H1 (cell line): ENCODE measurements around the gene SH3RF3.

Source experiments
- CBX5 ChIP-seq: fragments of 300-800, 300-1000 bp; sonication (generic); IDR thresholded peaks from 2 replicates; pipeline ENCODE4 v1.7.1; 2016; ENCODE audit warnings: antibody characterized with exemption, low read length, low read depth
- CEBPB ChIP-seq: IDR thresholded peaks from 2 replicates; pipeline ENCODE4 v1.6.1; 2012; ENCODE audit warnings: low read depth, low read length
- EZH2 ChIP-seq: fragments of 200-600 bp; sonication (generic); IDR thresholded peaks from 2 replicates; pipeline ENCODE4 v1.7.1; 2012; ENCODE audit warnings: low read depth, mild to moderate bottlenecking, moderate library complexity, low read length, inconsistent platforms; ENCODE audit not compliant: severe bottlenecking
- JUN ChIP-seq: IDR thresholded peaks from 2 replicates; pipeline ENCODE4 v1.6.1; 2011; ENCODE audit warnings: low read depth, mild to moderate bottlenecking, improper control_type of control experiment, low read length
- JUND ChIP-seq: IDR thresholded peaks from 2 replicates; pipeline ENCODE4 v1.6.1; 2011; ENCODE audit warnings: mild to moderate bottlenecking, improper control_type of control experiment, low read length
- PHF8 ChIP-seq: fragments of 200-600 bp; sonication (generic); conservative IDR thresholded peaks from 2 replicates; pipeline ENCODE4 v1.7.1; 2012; ENCODE audit warnings: low read depth, mild to moderate bottlenecking, inconsistent platforms, low read length, moderate library complexity
- POLR2A ChIP-seq, 2 experiments: IDR thresholded peaks; 1 replicate in 1 of 2; 2 replicates in 1 of 2; pipeline ENCODE4 v1.6.1; 2011; ENCODE audit warnings: low read depth in 2 of 2, low read length in 2 of 2, mild to moderate bottlenecking in 2 of 2; ENCODE audit errors: control extremely low read depth in 1 of 2
- RFX5 ChIP-seq: IDR thresholded peaks from 2 replicates; pipeline ENCODE4 v1.6.1; 2011; ENCODE audit warnings: low read depth, low read length, improper control_type of control experiment, borderline replicate concordance
- SIN3A ChIP-seq, 2 experiments: IDR thresholded peaks in 1 of 2; conservative IDR thresholded peaks in 1 of 2; 2 replicates each; pipeline ENCODE4 v1.6.1; 2011 to 2012; ENCODE audit warnings: low read length in 2 of 2, improper control_type of control experiment in 1 of 2, low read depth in 1 of 2, mild to moderate bottlenecking in 1 of 2
- SIX5 ChIP-seq: IDR thresholded peaks from 2 replicates; pipeline ENCODE4 v1.6.1; 2011; ENCODE audit warnings: mild to moderate bottlenecking, low read depth, low read length
- TAF1 ChIP-seq: IDR thresholded peaks from 2 replicates; pipeline ENCODE4 v1.6.1; 2011; ENCODE audit warnings: mild to moderate bottlenecking, low read depth, low read length
- YY1 ChIP-seq: IDR thresholded peaks from 2 replicates; pipeline ENCODE4 v1.6.1; 2011; ENCODE audit warnings: low read depth, mild to moderate bottlenecking, low read length
- TF ChIP-seq, protein P1 (sequence below), 3 experiments: IDR thresholded peaks; 1 replicate in 2 of 3; 2 replicates in 1 of 3; pipeline versions ENCODE4 v1.5.1 to v1.6.1; 2011; ENCODE audit warnings: low read length in 3 of 3, mild to moderate bottlenecking in 3 of 3, inconsistent platforms in 2 of 3, low read depth in 1 of 3, moderate library complexity in 1 of 3; ENCODE audit not compliant: insufficient read depth in 1 of 3; ENCODE audit errors: control extremely low read depth in 1 of 3

DNA sequence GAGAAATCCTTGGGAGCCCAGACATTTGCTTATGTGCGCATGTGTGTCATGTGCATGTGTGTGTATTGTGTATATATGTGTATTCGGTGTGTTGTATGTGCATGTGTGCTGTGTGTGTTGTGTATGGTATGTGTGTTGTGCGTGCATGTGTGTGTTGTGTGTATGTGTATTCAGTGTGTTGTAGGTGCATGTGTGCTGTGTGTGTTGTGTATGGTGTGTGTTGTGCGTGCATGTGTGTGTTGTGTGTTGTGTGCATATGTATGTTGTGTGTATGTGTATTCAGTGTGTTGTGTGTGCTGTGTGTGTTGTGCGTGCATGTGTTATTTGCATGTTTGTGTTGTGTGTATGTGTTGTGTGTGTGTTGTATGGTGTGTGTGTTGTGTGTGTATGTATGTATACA, 136.9 kb downstream of the SH3RF3 start:
- no peak for TF ChIP-seq PHF8
- no peak for TF ChIP-seq TAF1
- TF ChIP-seq SIN3A (conservative IDR thresholded peaks at IDR 0.05 in 1 of 2, IDR thresholded peaks at IDR 0.05 in 1 of 2; ENCODE audit: low read depth in 1 of 2, low read length in 2 of 2), result no peak
- TF ChIP-seq JUN, result no peak
- no peak for TF ChIP-seq CBX5
- TF ChIP-seq, protein P1, sequence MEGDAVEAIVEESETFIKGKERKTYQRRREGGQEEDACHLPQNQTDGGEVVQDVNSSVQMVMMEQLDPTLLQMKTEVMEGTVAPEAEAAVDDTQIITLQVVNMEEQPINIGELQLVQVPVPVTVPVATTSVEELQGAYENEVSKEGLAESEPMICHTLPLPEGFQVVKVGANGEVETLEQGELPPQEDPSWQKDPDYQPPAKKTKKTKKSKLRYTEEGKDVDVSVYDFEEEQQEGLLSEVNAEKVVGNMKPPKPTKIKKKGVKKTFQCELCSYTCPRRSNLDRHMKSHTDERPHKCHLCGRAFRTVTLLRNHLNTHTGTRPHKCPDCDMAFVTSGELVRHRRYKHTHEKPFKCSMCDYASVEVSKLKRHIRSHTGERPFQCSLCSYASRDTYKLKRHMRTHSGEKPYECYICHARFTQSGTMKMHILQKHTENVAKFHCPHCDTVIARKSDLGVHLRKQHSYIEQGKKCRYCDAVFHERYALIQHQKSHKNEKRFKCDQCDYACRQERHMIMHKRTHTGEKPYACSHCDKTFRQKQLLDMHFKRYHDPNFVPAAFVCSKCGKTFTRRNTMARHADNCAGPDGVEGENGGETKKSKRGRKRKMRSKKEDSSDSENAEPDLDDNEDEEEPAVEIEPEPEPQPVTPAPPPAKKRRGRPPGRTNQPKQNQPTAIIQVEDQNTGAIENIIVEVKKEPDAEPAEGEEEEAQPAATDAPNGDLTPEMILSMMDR (IDR thresholded peaks at IDR 0.05; ENCODE audit: control extremely low read depth in 1 of 3, insufficient read depth in 1 of 3, low read depth in 1 of 3, low read length in 3 of 3), result no peak
- no peak for TF ChIP-seq CEBPB
- no peak for TF ChIP-seq JUND
- no peak for TF ChIP-seq YY1
- TF ChIP-seq SIX5, result no peak
- no peak for TF ChIP-seq RFX5
- TF ChIP-seq POLR2A (IDR thresholded peaks at IDR 0.05; ENCODE audit: control extremely low read depth in 1 of 2, low read depth in 2 of 2, low read length in 2 of 2), result no peak
- TF ChIP-seq EZH2, result no peak
